ENCODE data around the gene PSMC4. TPM values are rescaled to one million over a fixed set of nuclear protein-coding genes. Genes with fewer than 3 reads are reported as not detected.

The PSMC4 gene
- total and polyA plus RNA-seq, 4 donors: 37.7 to 66.8 (median 57.1) TPM

GRCh38 chr19:40009674-40010073 is 38.7 kb downstream of the PSMC4 start:
- Histone ChIP-seq H3K27me3 (ENCODE audit: control insufficient read depth in 1 of 2, insufficient read depth in 2 of 2, low read length in 1 of 2) (no peaks in the 10 kb centered on the region), H3K4me1 (ENCODE audit: control insufficient read depth in 1 of 2, insufficient read depth in 2 of 2, low read length in 2 of 2) (peaks cover 0 to 2% of the 10 kb centered on the region in 2 donors), H3K4me3 (ENCODE audit: low read length in 2 of 2) (no peak overlapping the region), H3K9me3 (ENCODE audit: control insufficient read depth, low read length) (peaks cover 3% of the 10 kb centered on the region), H3K27ac (ENCODE audit: low read depth in 1 of 2, low read length in 2 of 2) (no peak overlapping the region), H3K36me3 (ENCODE audit: control insufficient read depth in 1 of 2, insufficient read depth in 2 of 2, low read length in 1 of 2) (peaks cover 14 to 18% of the 10 kb centered on the region in 2 donors)
- intact Hi-C loops (cut with DNase I): no loop called here
- no peak for DNase-seq
- no peak for ATAC-seq (ENCODE audit: low FRiP score)

- Histone ChIP-seq H3K36me3 (ENCODE audit: control insufficient read depth in 1 of 2, insufficient read depth in 2 of 2, low read length in 1 of 2) (peaks cover 9% of the 10 kb centered on the region in 2 donors), H3K27ac (ENCODE audit: low read depth in 1 of 2, low read length in 2 of 2) (no peak overlapping the region), H3K4me1 (ENCODE audit: control insufficient read depth in 1 of 2, insufficient read depth in 2 of 2, low read length in 2 of 2) (no peaks in the 10 kb centered on the region), H3K4me3 (ENCODE audit: low read length in 2 of 2) (no peak overlapping the region), H3K9me3 (ENCODE audit: control insufficient read depth, low read length) (peaks cover 17% of the 10 kb centered on the region), H3K27me3 (ENCODE audit: control insufficient read depth in 1 of 2, insufficient read depth in 2 of 2, low read length in 1 of 2) (no peaks in the 10 kb centered on the region)
- DNase-seq (no peak), ATAC-seq (ENCODE audit: low FRiP score) (no peak)
- intact Hi-C loops (cut with DNase I): no loop called here
- WGBS, 2 donors: 94 to 95% methylated on average over 4 of the region's 4 CpGs
These were observed 43.0 kb downstream of the PSMC4 start for GRCh38 chr19:40013991-40014390.

- Histone ChIP-seq H3K36me3 (ENCODE audit: control insufficient read depth in 1 of 2, insufficient read depth in 2 of 2, low read length in 1 of 2) (no peaks in the 10 kb centered on the region), H3K4me1 (ENCODE audit: control insufficient read depth in 1 of 2, insufficient read depth in 2 of 2, low read length in 2 of 2) (no peaks in the 10 kb centered on the region), H3K27me3 (ENCODE audit: control insufficient read depth in 1 of 2, insufficient read depth in 2 of 2, low read length in 1 of 2) (no peaks in the 10 kb centered on the region), H3K27ac (ENCODE audit: low read depth in 1 of 2, low read length in 2 of 2) (no peak overlapping the region), H3K9me3 (ENCODE audit: control insufficient read depth, low read length) (peaks cover 18% of the 10 kb centered on the region), H3K4me3 (ENCODE audit: low read length in 2 of 2) (no peak overlapping the region)
- intact Hi-C loops (cut with DNase I): no loop called here
- 85 to 86% methylated on average over 3 of the region's 3 CpGs for WGBS, 2 donors
- ATAC-seq (ENCODE audit: low FRiP score): no peak
- no peak for DNase-seq
These were observed 53.0 kb downstream of the PSMC4 start for GRCh38 chr19:40023969-40024368.

- DNase-seq (no peak), ATAC-seq (ENCODE audit: low FRiP score) (no peak)
- peaks cover 21% of the 10 kb centered on the region for H3K9me3 ChIP-seq (ENCODE audit: control insufficient read depth, low read length)
- H3K27ac ChIP-seq (ENCODE audit: low read depth in 1 of 2, low read length in 2 of 2): no peak overlapping the region
- no peaks in the 10 kb centered on the region for H3K4me1 ChIP-seq (ENCODE audit: control insufficient read depth in 1 of 2, insufficient read depth in 2 of 2, low read length in 2 of 2)
- WGBS, 2 donors: 95 to 97% methylated on average over 4 of the region's 4 CpGs
- no peak overlapping the region for H3K4me3 ChIP-seq (ENCODE audit: low read length in 2 of 2)
- intact Hi-C loops (cut with DNase I): no loop called here
- no peaks in the 10 kb centered on the region for H3K36me3 ChIP-seq (ENCODE audit: control insufficient read depth in 1 of 2, insufficient read depth in 2 of 2, low read length in 1 of 2)
- H3K27me3 ChIP-seq (ENCODE audit: control insufficient read depth in 1 of 2, insufficient read depth in 2 of 2, low read length in 1 of 2): no peaks in the 10 kb centered on the region
These were observed 55.1 kb downstream of the PSMC4 start for GRCh38 chr19:40025938-40026596.

- 96% methylated on average over 5 of the region's 5 CpGs for WGBS, 2 donors
- DNase-seq (no peak), ATAC-seq (ENCODE audit: low FRiP score) (no peak)
- H3K36me3 ChIP-seq (ENCODE audit: control insufficient read depth in 1 of 2, insufficient read depth in 2 of 2, low read length in 1 of 2): no peaks in the 10 kb centered on the region
- H3K27me3 ChIP-seq (ENCODE audit: control insufficient read depth in 1 of 2, insufficient read depth in 2 of 2, low read length in 1 of 2): no peaks in the 10 kb centered on the region
- peaks cover 24% of the 10 kb centered on the region for H3K9me3 ChIP-seq (ENCODE audit: control insufficient read depth, low read length)
- H3K4me1 ChIP-seq (ENCODE audit: control insufficient read depth in 1 of 2, insufficient read depth in 2 of 2, low read length in 2 of 2): no peaks in the 10 kb centered on the region
- H3K4me3 ChIP-seq (ENCODE audit: low read length in 2 of 2): no peak overlapping the region
- no peak overlapping the region for H3K27ac ChIP-seq (ENCODE audit: low read depth in 1 of 2, low read length in 2 of 2)
- intact Hi-C loops (cut with DNase I): no loop called here
These were observed 55.6 kb downstream of the PSMC4 start for GRCh38 chr19:40026597-40026970.

Other genes with a start within 250 kb of the PSMC4 start
- not detected for gene CLC, start 233.1 kb upstream of the PSMC4 start, total RNA-seq
- not detected for gene CLC, start 233.1 kb upstream of the PSMC4 start, polyA plus RNA-seq
- gene LEUTX, start 192.3 kb upstream of the PSMC4 start, total RNA-seq: not detected
- not detected for gene LEUTX, start 192.3 kb upstream of the PSMC4 start, polyA plus RNA-seq
- gene DYRK1B, start 137.0 kb upstream of the PSMC4 start, total RNA-seq: 10 to 100 TPM in 1 of 2 donors, 1 to 10 TPM in 1; 8.4 to 12.9 TPM
- 10 to 100 TPM in 1 of 2 donors, 1 to 10 TPM in 1; 4.3 to 17.5 TPM for gene DYRK1B, start 137.0 kb upstream of the PSMC4 start, polyA plus RNA-seq
- gene FBL, start 124.8 kb upstream of the PSMC4 start, total RNA-seq: 100 to 1,000 TPM; 121 to 150 TPM
- gene FBL, start 124.8 kb upstream of the PSMC4 start, polyA plus RNA-seq: 100 to 1,000 TPM; 158 to 232 TPM
- gene FCGBP, start 36.5 kb upstream of the PSMC4 start, total RNA-seq: 100 to 1,000 TPM in 1 of 2 donors, 10 to 100 TPM in 1; 71.2 to 790 TPM
- 10 to 100 TPM in 1 of 2 donors, 1 to 10 TPM in 1; 1.4 to 16.5 TPM for gene FCGBP, start 36.5 kb upstream of the PSMC4 start, polyA plus RNA-seq
- gene ZNF546, start 25.9 kb downstream of the PSMC4 start, total RNA-seq: 10 to 100 TPM in 1 of 2 donors, 1 to 10 TPM in 1; 4.3 to 10.6 TPM
- gene ZNF546, start 25.9 kb downstream of the PSMC4 start, polyA plus RNA-seq: 1 to 10 TPM in 1 of 2 donors, under 1 TPM in 1; 0.50 to 1.9 TPM
- gene ZNF780B, start 85.1 kb downstream of the PSMC4 start, total RNA-seq: 10 to 100 TPM; 14.9 to 28.9 TPM
- gene ZNF780B, start 85.1 kb downstream of the PSMC4 start, polyA plus RNA-seq: 1 to 10 TPM; 1.5 to 7.9 TPM
- 10 to 100 TPM; 12.0 to 20.4 TPM for gene ZNF780A, start 119.8 kb downstream of the PSMC4 start, total RNA-seq
- gene ZNF780A, start 119.8 kb downstream of the PSMC4 start, polyA plus RNA-seq: 1 to 10 TPM; 2.1 to 7.1 TPM
- 10 to 100 TPM; 21.1 to 28.8 TPM for gene MAP3K10, start 220.3 kb downstream of the PSMC4 start, total RNA-seq
- gene MAP3K10, start 220.3 kb downstream of the PSMC4 start, polyA plus RNA-seq: 10 to 100 TPM in 1 of 2 donors, 1 to 10 TPM in 1; 7.0 to 19.9 TPM
- not detected for gene TTC9B, start 247.2 kb downstream of the PSMC4 start, total RNA-seq
- gene TTC9B, start 247.2 kb downstream of the PSMC4 start, polyA plus RNA-seq: under 1 TPM in 1 of 2 donors, not detected in 1; 0.26 TPM

Measured in aorta (tissue), 5 donors.